Activated CD4-positive, alpha-beta T cell treated with anti-CD3 and anti-CD28 coated beads, Interleukin-2, amount 10 ng/mL, durations not matched to agents 24 days and 14 days (primary cell): ENCODE data around the gene SRP68. TPM values are rescaled to one million over a fixed set of nuclear protein-coding genes. Genes with fewer than 3 reads are reported as not detected.

Source experiments
- DNase-seq: peaks from one replicate; pipeline ENCODE4 v3.0.0; 2022
- H3K27ac Mint-ChIP-seq: one replicate; pipeline ENCODE4 v1.8.0; 2022; ENCODE audit warnings: mild to moderate bottlenecking, mixed read lengths
- H3K27me3 Mint-ChIP-seq: one replicate; pipeline ENCODE4 v1.8.0; 2022; ENCODE audit warnings: mixed read lengths
- H3K36me3 Mint-ChIP-seq: one replicate; pipeline ENCODE4 v1.8.0; 2022; ENCODE audit warnings: low read depth, mild to moderate bottlenecking, mixed read lengths
- H3K4me1 Mint-ChIP-seq: one replicate; pipeline ENCODE4 v1.8.0; 2021; ENCODE audit warnings: mixed read lengths
- H3K4me3 Mint-ChIP-seq: one replicate; pipeline ENCODE4 v1.8.0; 2022; ENCODE audit warnings: mild to moderate bottlenecking, moderate library complexity, mixed read lengths
- H3K9me3 Mint-ChIP-seq: one replicate; pipeline ENCODE4 v1.8.0; 2021; ENCODE audit warnings: mixed read lengths
- intact Hi-C: fragments of 100-400 bp; cut with micrococcal nuclease; formaldehyde crosslinking; loops from one replicate; pipeline ENCODE4 v1.15.1; 2023
- total RNA-seq: library from RNA; stranded (reverse); gene quantifications from 2 replicates; pipeline ENCODE4 v1.2.3, GENCODE V29; 2022

SRP68 gene
- total RNA-seq, 1 donor from 2014 or later = 170 TPM

GRCh38 chr17:76018340-76018680, 54.0 kb downstream of the SRP68 start:
- no peak for DNase-seq
- Mint-ChIP-seq H3K27me3 (no peaks in the 10 kb centered on the region), H3K9me3 (no peaks in the 10 kb centered on the region), H3K4me3 (no peak overlapping the region), H3K36me3 (no peaks in the 10 kb centered on the region), H3K27ac (no peak overlapping the region), H3K4me1 (peaks cover 4% of the 10 kb centered on the region)
- intact Hi-C loops = no loop called here

GRCh38 chr17:76017481-76018339, 54.6 kb downstream of the SRP68 start:
- Mint-ChIP-seq H3K4me3 (no peak overlapping the region), H3K4me1 (peaks cover 4% of the 10 kb centered on the region), H3K27me3 (no peaks in the 10 kb centered on the region), H3K27ac (no peak overlapping the region), H3K36me3 (no peaks in the 10 kb centered on the region), H3K9me3 (no peaks in the 10 kb centered on the region)
- intact Hi-C loops = no loop called here
- DNase-seq = no peak

- no peaks in the 10 kb centered on the region for H3K36me3 Mint-ChIP-seq
- H3K9me3 Mint-ChIP-seq = no peaks in the 10 kb centered on the region
- intact Hi-C loops = loop anchor here (1.0 to 5.0 kb wide), 3 partner anchors 62 to 284 kb away; partner anchors contain the start of genes EXOC7 and ZACN
- no peaks in the 10 kb centered on the region for H3K27me3 Mint-ChIP-seq
- no peak overlapping the region for H3K27ac Mint-ChIP-seq
- H3K4me3 Mint-ChIP-seq = no peak overlapping the region
- peaks cover 4% of the 10 kb centered on the region for H3K4me1 Mint-ChIP-seq
- DNase-seq = no peak
Measured at GRCh38 chr17:76014925-76015261, 57.4 kb downstream of the SRP68 start.

DNA sequence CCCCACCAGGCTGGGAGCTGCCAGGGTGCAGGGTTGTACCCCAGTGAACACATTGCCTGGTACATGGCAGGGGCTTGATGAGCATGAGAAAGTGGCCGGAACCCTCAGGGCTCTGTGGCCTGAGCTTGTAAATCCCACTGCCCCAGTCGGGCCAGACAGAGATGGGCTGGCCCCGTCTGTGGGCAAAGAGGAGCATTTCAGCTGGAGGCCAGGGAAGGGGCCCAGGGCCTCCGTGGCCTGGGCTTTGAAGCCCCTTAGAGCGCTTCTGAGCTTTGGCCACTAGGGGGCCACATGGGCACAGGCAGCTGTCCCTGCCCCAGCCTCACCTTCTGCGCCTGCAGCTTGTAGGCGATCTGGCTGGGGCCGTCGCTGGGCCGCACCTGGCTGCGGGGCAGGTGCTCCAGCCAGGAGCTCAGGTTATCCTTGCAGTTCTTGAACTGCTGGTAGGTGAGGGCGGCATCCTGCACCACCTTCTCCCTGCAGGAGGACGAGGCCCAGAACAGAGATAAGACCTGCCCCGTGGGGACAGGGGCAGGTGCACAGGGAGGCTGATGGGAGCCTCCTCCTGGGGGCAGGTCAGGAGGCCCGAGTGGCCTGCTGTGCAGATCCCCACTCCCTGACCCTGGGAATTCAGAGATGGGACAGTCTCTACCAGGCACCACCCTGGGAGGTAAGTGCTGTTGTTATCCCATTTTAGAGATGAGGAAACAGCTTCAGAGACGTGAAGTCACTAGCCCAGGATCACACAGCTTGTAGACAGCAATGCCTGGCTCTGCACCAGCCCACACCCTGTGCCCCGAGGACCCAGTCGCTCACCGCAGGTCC, 58.0 kb downstream of the SRP68 start:
- peak; percentile 94 for DNase-seq
- Mint-ChIP-seq H3K4me1 (peaks cover 4% of the 10 kb centered on the region), H3K9me3 (no peaks in the 10 kb centered on the region), H3K27ac (no peak overlapping the region), H3K36me3 (no peaks in the 10 kb centered on the region), H3K27me3 (no peaks in the 10 kb centered on the region), H3K4me3 (no peak overlapping the region)
- intact Hi-C loops = loop anchor here (1.0 to 5.0 kb wide), 3 partner anchors 63 to 284 kb away; partner anchors contain the start of genes EXOC7 and ZACN

- no peak overlapping the region for H3K4me3 Mint-ChIP-seq
- intact Hi-C loops = loop anchor here (5.0 kb wide), 1 partner anchor 64 kb away; the partner anchor contains the start of gene ZACN
- peak overlapping the region; percentile 22 for H3K27ac Mint-ChIP-seq
- no peaks in the 10 kb centered on the region for H3K9me3 Mint-ChIP-seq
- no peaks in the 10 kb centered on the region for H3K27me3 Mint-ChIP-seq
- peaks cover 4% of the 10 kb centered on the region for H3K4me1 Mint-ChIP-seq
- no peaks in the 10 kb centered on the region for H3K36me3 Mint-ChIP-seq
- no peak for DNase-seq
Measured at GRCh38 chr17:76013377-76013932, 58.9 kb downstream of the SRP68 start.

- Mint-ChIP-seq H3K4me1 (peaks cover 4% of the 10 kb centered on the region), H3K36me3 (no peaks in the 10 kb centered on the region), H3K27me3 (no peaks in the 10 kb centered on the region), H3K4me3 (no peak overlapping the region), H3K9me3 (no peaks in the 10 kb centered on the region), H3K27ac (no peak overlapping the region)
- no peak for DNase-seq
- intact Hi-C loops = loop anchor here (5.0 kb wide), 1 partner anchor 65 kb away; the partner anchor contains the start of gene ZACN
Measured at GRCh38 chr17:76011951-76012350, 60.4 kb downstream of the SRP68 start.

- no peak for DNase-seq
- intact Hi-C loops = loop anchor here (5.0 kb wide), 1 partner anchor 67 kb away; the partner anchor contains the start of gene ZACN
- Mint-ChIP-seq H3K4me3 (no peak overlapping the region), H3K9me3 (no peaks in the 10 kb centered on the region), H3K4me1 (peaks cover 10% of the 10 kb centered on the region), H3K27me3 (no peaks in the 10 kb centered on the region), H3K36me3 (no peaks in the 10 kb centered on the region), H3K27ac (no peak overlapping the region)
Measured at GRCh38 chr17:76009969-76010661, 62.2 kb downstream of the SRP68 start.

DNA sequence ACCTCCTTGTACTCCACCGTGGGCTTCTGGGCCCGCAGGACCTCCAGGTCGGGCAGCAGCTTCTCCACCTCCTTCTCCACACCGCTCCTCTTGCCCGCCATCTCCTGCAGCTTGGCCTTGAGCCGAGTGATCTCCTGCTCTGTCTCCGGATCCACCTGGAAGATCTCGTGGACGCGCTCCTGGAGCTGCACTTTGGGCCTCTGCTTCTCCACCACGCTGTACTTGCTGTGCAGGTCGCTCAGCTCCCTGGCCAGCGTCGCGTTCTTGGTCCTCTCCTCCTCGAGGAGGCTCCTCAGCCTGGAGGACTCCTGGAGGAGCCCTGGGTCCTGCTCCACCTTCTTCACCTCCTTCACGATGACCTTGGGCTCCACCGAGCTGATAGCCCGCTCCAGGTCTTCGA, 62.9 kb downstream of the SRP68 start:
- no peak overlapping the region for H3K27ac Mint-ChIP-seq
- no peaks in the 10 kb centered on the region for H3K36me3 Mint-ChIP-seq
- H3K27me3 Mint-ChIP-seq = no peaks in the 10 kb centered on the region
- no peak for DNase-seq
- H3K9me3 Mint-ChIP-seq = no peaks in the 10 kb centered on the region
- H3K4me1 Mint-ChIP-seq = peaks cover 10% of the 10 kb centered on the region
- no peak overlapping the region for H3K4me3 Mint-ChIP-seq
- intact Hi-C loops = no loop called here

DNA sequence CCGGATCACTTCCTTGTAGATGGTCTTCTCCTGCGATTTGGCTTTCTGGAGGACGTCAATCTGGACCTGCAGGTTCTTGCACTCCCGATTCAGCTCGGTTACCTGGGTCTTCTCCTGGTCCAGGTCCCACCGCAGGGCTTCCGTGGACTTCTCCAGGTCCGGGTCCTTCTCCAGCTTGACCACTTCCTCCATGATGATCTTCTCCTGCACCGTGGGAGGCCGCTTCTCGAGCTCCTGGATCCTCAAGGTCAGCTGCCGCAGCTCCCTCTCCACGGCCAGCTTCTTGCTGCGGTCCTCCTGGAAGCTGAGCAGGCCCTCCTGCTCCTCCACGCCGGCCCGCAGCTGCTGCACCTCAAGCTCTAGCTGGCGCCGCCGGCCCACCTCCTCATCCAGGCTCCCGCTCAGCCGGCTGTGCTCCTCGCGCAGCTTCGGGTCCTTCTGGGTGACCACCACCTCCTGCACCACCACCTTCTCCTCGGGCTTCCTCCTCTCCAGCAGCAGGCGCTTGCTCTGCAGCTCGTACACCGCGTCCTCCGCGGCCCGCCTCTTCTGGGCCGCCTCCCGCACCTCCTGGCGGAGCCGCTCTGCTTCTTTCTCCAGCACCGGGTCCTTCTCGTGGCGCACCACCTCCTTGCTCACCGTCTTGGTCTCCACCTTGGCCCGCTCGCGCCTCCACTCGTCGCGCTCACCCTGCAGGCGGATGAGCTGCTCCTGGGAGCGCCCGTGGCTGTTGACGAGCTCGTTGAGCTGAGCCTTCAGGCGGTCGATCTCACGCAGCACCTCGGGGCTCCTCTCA, 63.5 kb downstream of the SRP68 start:
- intact Hi-C loops = no loop called here
- Mint-ChIP-seq H3K27me3 (no peaks in the 10 kb centered on the region), H3K9me3 (no peaks in the 10 kb centered on the region), H3K4me3 (no peak overlapping the region), H3K36me3 (no peaks in the 10 kb centered on the region), H3K27ac (no peak overlapping the region), H3K4me1 (peaks cover 5% of the 10 kb centered on the region)
- DNase-seq = no peak

- Mint-ChIP-seq H3K4me1 (peaks cover 5% of the 10 kb centered on the region), H3K36me3 (no peaks in the 10 kb centered on the region), H3K27me3 (no peaks in the 10 kb centered on the region), H3K9me3 (no peaks in the 10 kb centered on the region), H3K4me3 (no peak overlapping the region), H3K27ac (no peak overlapping the region)
- DNase-seq = no peak
- intact Hi-C loops = no loop called here
Measured at GRCh38 chr17:76008208-76008607, 64.1 kb downstream of the SRP68 start.

GRCh38 chr17:76007850-76008165, 64.5 kb downstream of the SRP68 start:
- H3K9me3 Mint-ChIP-seq = no peaks in the 10 kb centered on the region
- no peaks in the 10 kb centered on the region for H3K36me3 Mint-ChIP-seq

GRCh38 chr17:76007131-76007849, 65.0 kb downstream of the SRP68 start:
- intact Hi-C loops = no loop called here
- H3K36me3 Mint-ChIP-seq = peaks cover 2% of the 10 kb centered on the region
- H3K4me1 Mint-ChIP-seq = peaks cover 5% of the 10 kb centered on the region
- no peak for DNase-seq
- no peak overlapping the region for H3K27ac Mint-ChIP-seq
- H3K9me3 Mint-ChIP-seq = no peaks in the 10 kb centered on the region
- no peak overlapping the region for H3K4me3 Mint-ChIP-seq
- no peaks in the 10 kb centered on the region for H3K27me3 Mint-ChIP-seq

More at GRCh38 chr17:76007850-76008165, 64.5 kb downstream of the SRP68 start:
- no peak overlapping the region for H3K4me3 Mint-ChIP-seq
- no peaks in the 10 kb centered on the region for H3K27me3 Mint-ChIP-seq
- no peak for DNase-seq
- intact Hi-C loops = no loop called here
- peaks cover 5% of the 10 kb centered on the region for H3K4me1 Mint-ChIP-seq
- no peak overlapping the region for H3K27ac Mint-ChIP-seq
